H1 (cell line): ENCODE measurements around the gene CD276. TPM values are rescaled to one million over a fixed set of nuclear protein-coding genes. Genes with fewer than 3 reads are reported as not detected.
A peak's percentile ranks its signal among the peaks of the same experiment; 100 is the strongest.

Experiments used
- CTCF ChIA-PET: fragments of 300-600 bp; sonication (Branson Sonifier 250); formaldehyde crosslinking; loops from one replicate; lab custom pipeline; 2021; ENCODE audit not compliant: partially characterized antibody; lab: Charles Lee
- POLR2A ChIA-PET: fragments of 300-600 bp; sonication (Branson Sonifier 250); formaldehyde crosslinking; loops from one replicate; lab custom pipeline; 2021; ENCODE audit warnings: inconsistent platforms; ENCODE audit not compliant: partially characterized antibody; lab: Charles Lee
- DNase-seq, 2 experiments: peaks; one replicate each; pipeline versions ENCODE4 v3.0.0 to v3.0.0-alpha.2; 2010 to 2022; ENCODE audit warnings: low spot score in 2 of 2, low read depth in 1 of 2, mixed read lengths in 1 of 2
- FAIRE-seq: peaks from 2 replicates; lab custom pipeline; 2011; peaks lifted over from hg19 to GRCh38; lab: Jason Lieb, UNC
- H2AFZ ChIP-seq: 2 replicates; pipeline ENCODE4 v1.8.1; 2012; ENCODE audit warnings: low read length, inconsistent platforms
- H2AK5ac ChIP-seq: 2 replicates; pipeline ENCODE4 v1.6.1; 2013; ENCODE audit warnings: low read depth, low read length
- H2BK120ac ChIP-seq: replicated peaks from 2 replicates; pipeline ENCODE3; 2013; ENCODE audit warnings: low read depth, low read length, inconsistent platforms
- H2BK12ac ChIP-seq: 2 replicates; pipeline ENCODE4 v1.6.1; 2013; ENCODE audit warnings: low read depth, low read length
- H2BK15ac ChIP-seq: 2 replicates; pipeline ENCODE4 v1.6.1; 2013; ENCODE audit warnings: low read length
- H2BK20ac ChIP-seq: 2 replicates; pipeline ENCODE4 v1.6.1; 2013; ENCODE audit warnings: low read length
- H2BK5ac ChIP-seq: 2 replicates; pipeline ENCODE4 v1.6.1; 2013; ENCODE audit warnings: low read depth, low read length
- H3K14ac ChIP-seq: 2 replicates; pipeline ENCODE4 v1.6.1; 2013; ENCODE audit warnings: inconsistent platforms; ENCODE audit not compliant: insufficient read length
- H3K18ac ChIP-seq: 2 replicates; pipeline ENCODE4 v1.6.1; 2013; ENCODE audit warnings: low read length; ENCODE audit errors: extremely low read depth
- H3K23ac ChIP-seq: 2 replicates; pipeline ENCODE4 v1.6.1; 2013; ENCODE audit warnings: inconsistent platforms; ENCODE audit not compliant: insufficient read length
- H3K23me2 ChIP-seq: 2 replicates; pipeline ENCODE4 v1.6.1; 2013; ENCODE audit warnings: low read depth, low read length
- H3K27ac ChIP-seq: 2 replicates; pipeline ENCODE4 v1.6.1; 2011; ENCODE audit warnings: low read depth, low read length, inconsistent platforms
- H3K27me3 ChIP-seq, 4 experiments: replicated peaks in 1 of 4; 1 replicate in 1 of 4; 2 replicates in 3 of 4; pipeline versions ENCODE4 v1.6.1 to v1.8.1; 2011 to 2013; ENCODE audit warnings: low read length in 3 of 4, mild to moderate bottlenecking in 3 of 4, inconsistent platforms in 2 of 4, mixed read lengths in 2 of 4, moderate library complexity in 1 of 4; ENCODE audit not compliant: control insufficient read depth in 3 of 4, insufficient read depth in 3 of 4; ENCODE audit errors: extremely low read depth in 1 of 4
- H3K36me3 ChIP-seq, 4 experiments: 2 replicates each; pipeline versions ENCODE4 v1.6.1 to v1.8.1; 2011 to 2013; ENCODE audit warnings: mild to moderate bottlenecking in 4 of 4, low read length in 3 of 4, moderate library complexity in 2 of 4, control low read depth in 1 of 4, inconsistent platforms in 1 of 4; ENCODE audit not compliant: insufficient read depth in 4 of 4, control insufficient read depth in 2 of 4
- H3K4ac ChIP-seq: replicated peaks from 2 replicates; pipeline ENCODE3; 2013; ENCODE audit warnings: low read length, low read depth, mixed read lengths, inconsistent platforms; ENCODE audit not compliant: insufficient read length
- H3K4me1 ChIP-seq, 4 experiments: replicated peaks in 1 of 4; 1 replicate in 1 of 4; 2 replicates in 3 of 4; pipeline versions ENCODE4 v1.6.1 to v1.8.1; 2011 to 2013; ENCODE audit warnings: low read length in 3 of 4, inconsistent platforms in 2 of 4, mixed read lengths in 1 of 4; ENCODE audit not compliant: insufficient read depth in 4 of 4, control insufficient read depth in 3 of 4
- H3K4me2 ChIP-seq, 2 experiments: 2 replicates each; pipeline versions ENCODE4 v1.6.1 to v1.8.1; 2011 to 2013; ENCODE audit warnings: low read depth in 2 of 2, low read length in 2 of 2, control low read depth in 1 of 2, inconsistent platforms in 1 of 2, mild to moderate bottlenecking in 1 of 2; ENCODE audit not compliant: insufficient read depth in 1 of 2
- H3K4me3 ChIP-seq, 4 experiments: fragments of 200-600, 300-600 bp in 1 of 4; sonication (generic), shearing (Covaris generic), sonication (Bioruptor Twin) in 1 of 4; 2 replicates each; pipeline versions ENCODE4 v1.5.1 to v1.8.1; 2011 to 2016; ENCODE audit warnings: low read length in 4 of 4, low read depth in 3 of 4, control low read depth in 2 of 4, inconsistent platforms in 2 of 4, mild to moderate bottlenecking in 2 of 4, mixed read lengths in 1 of 4, moderate library complexity in 1 of 4; ENCODE audit not compliant: insufficient read depth in 2 of 4; ENCODE audit errors: extremely low read depth in 1 of 4
- H3K56ac ChIP-seq: replicated peaks from 2 replicates; pipeline ENCODE3; 2013; ENCODE audit warnings: low read depth, mild to moderate bottlenecking, mixed read lengths, low read length, inconsistent platforms; ENCODE audit not compliant: insufficient read length
- H3K79me1 ChIP-seq: 2 replicates; pipeline ENCODE4 v1.6.1; 2013; ENCODE audit warnings: low read depth, low read length, control low read depth
- H3K79me2 ChIP-seq, 2 experiments: 2 replicates each; pipeline versions ENCODE4 v1.6.1 to v1.8.1; 2012 to 2013; ENCODE audit warnings: low read length in 2 of 2, mild to moderate bottlenecking in 2 of 2, inconsistent platforms in 1 of 2; ENCODE audit not compliant: insufficient read depth in 2 of 2, control insufficient read depth in 1 of 2
- H3K9ac ChIP-seq, 4 experiments: replicated peaks in 1 of 4; 1 replicate in 1 of 4; 2 replicates in 3 of 4; pipeline versions ENCODE4 v1.6.1 to v1.8.1; 2011 to 2013; ENCODE audit warnings: low read depth in 3 of 4, low read length in 3 of 4, control low read depth in 2 of 4, mild to moderate bottlenecking in 2 of 4, moderate library complexity in 2 of 4, inconsistent platforms in 1 of 4; ENCODE audit errors: extremely low read depth in 1 of 4
- H3K9me3 ChIP-seq, 2 experiments: 2 replicates each; pipeline versions ENCODE4 v1.6.1 to v1.8.1; 2012 to 2013; ENCODE audit warnings: mild to moderate bottlenecking in 2 of 2, moderate library complexity in 2 of 2, control low read depth in 1 of 2, inconsistent platforms in 1 of 2, low read depth in 1 of 2, low read length in 1 of 2, mixed read lengths in 1 of 2; ENCODE audit not compliant: insufficient read depth in 2 of 2
- H4K20me1 ChIP-seq, 2 experiments: replicated peaks in 1 of 2; 2 replicates each; pipeline versions ENCODE3 to v1.8.1; 2011 to 2013; ENCODE audit warnings: inconsistent platforms in 2 of 2, low read length in 2 of 2, mild to moderate bottlenecking in 1 of 2; ENCODE audit not compliant: insufficient read depth in 2 of 2, control insufficient read depth in 1 of 2
- H4K5ac ChIP-seq: 2 replicates; pipeline ENCODE4 v1.6.1; 2013; ENCODE audit warnings: low read length, low read depth, mixed read lengths, inconsistent platforms; ENCODE audit not compliant: insufficient read length
- H4K8ac ChIP-seq: 2 replicates; pipeline ENCODE4 v1.8.0; 2013; ENCODE audit warnings: mild to moderate bottlenecking, moderate library complexity, low read length, inconsistent platforms; ENCODE audit not compliant: insufficient read depth; ENCODE audit errors: extremely low read depth
- H4K91ac ChIP-seq: replicated peaks from 2 replicates; pipeline ENCODE3; 2013; ENCODE audit warnings: low read length, mixed read lengths, inconsistent platforms; ENCODE audit not compliant: insufficient read length
- ASH2L ChIP-seq: fragments of 200-600, 300-600 bp; sonication (generic); IDR thresholded peaks from one replicate; pipeline ENCODE4 v1.7.1; 2017; ENCODE audit warnings: low read length
- CTBP2 ChIP-seq: IDR thresholded peaks from 2 replicates; pipeline ENCODE4 v1.7.0; 2011; ENCODE audit warnings: borderline replicate concordance, mild to moderate bottlenecking, moderate library complexity, mixed read lengths, low read length; ENCODE audit not compliant: insufficient read depth, insufficient read length
- JUND ChIP-seq: IDR thresholded peaks from 2 replicates; pipeline ENCODE4 v1.6.1; 2011; ENCODE audit warnings: mild to moderate bottlenecking, improper control_type of control experiment, low read length
- WGBS, 2 experiments: shearing (Covaris generic) in 1 of 2; methylation state at CpG; one replicate each; pipeline versions ENCODE4 v1.1.6 to v1.1.7; 2013 to 2015; ENCODE audit warnings: low lambda C conversion rate in 2 of 2, mixed read lengths in 2 of 2, inconsistent platforms in 1 of 2, low coverage in 1 of 2, missing lambda C conversion rate in 1 of 2; ENCODE audit not compliant: insufficient replicate concordance in 2 of 2, insufficient coverage in 1 of 2, insufficient read length in 1 of 2; ENCODE audit errors: extremely low coverage in 1 of 2, missing lambda C conversion rate in 1 of 2; 5-methylcytosine and 5-hydroxymethylcytosine counted together
- polyA plus RNA-seq, 7 experiments: library from polyadenylated mRNA; depleted of rRNA in 3 of 7; stranded (reverse) in 5 of 7; unstranded in 2 of 7; fragments of >200 nt in 5 of 7; fragments of 200-250 nt in 2 of 7; gene quantifications; 1 replicate in 5 of 7; 2 replicates in 1 of 7; 4 replicates in 1 of 7; pipeline versions ENCODE4 v1.2.1 to v1.2.3, GENCODE V29; 2011 to 2013; ENCODE audit warnings: missing spikeins in 2 of 7, mixed read lengths in 2 of 7
- total RNA-seq: library from RNA; stranded (reverse); fragmentation: NEBNext Ultra II Directional; extraction: Animal tissue kit (Norgen Biotek cat#: 25700); gene quantifications from 2 replicates; pipeline ENCODE4 v1.2.1, GENCODE V29; 2021

CD276 gene
- total and polyA plus RNA-seq, 2 of the 8 experiments (the other 6 are each of a cell fraction or from before 2014, with no cell fraction given) = 156 to 158 TPM

DNA sequence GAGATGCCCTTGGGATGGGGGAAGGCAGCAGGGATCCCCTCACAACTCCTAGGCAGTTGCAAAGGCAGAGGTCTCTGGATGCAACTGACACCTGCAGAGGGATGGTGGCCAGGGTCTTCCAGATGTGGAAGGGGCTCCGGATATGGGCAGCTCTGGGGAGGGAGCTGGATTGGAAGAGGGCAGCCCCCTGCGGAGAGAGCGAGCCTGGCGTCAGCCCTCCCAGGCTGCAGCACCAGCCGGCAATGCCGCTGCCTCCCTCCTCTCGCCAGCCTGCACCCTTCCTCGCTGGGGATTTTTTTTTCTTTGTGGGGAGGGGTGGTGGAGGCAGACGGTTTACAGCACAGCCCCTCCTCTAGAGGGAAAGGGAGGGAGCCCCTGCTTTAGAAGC is 67.3 kb downstream of the CD276 start:
- H4K91ac ChIP-seq = no peak overlapping the region
- H3K4ac ChIP-seq = no peak overlapping the region
- no peak for FAIRE-seq
- no peak overlapping the region for H3K23ac ChIP-seq
- H4K20me1 ChIP-seq = no peaks in the 10 kb centered on the region
- 0% methylated on average over 3 of the region's 9 CpGs; no CpG with 5 or more reads in 1 of the 2 experiments for WGBS, 2 experiments
- TF ChIP-seq ASH2L (peak; percentile 46), CTBP2 (peak; percentile 87), JUND (no peak)
- no peak overlapping the region for H3K56ac ChIP-seq
- H3K9ac ChIP-seq = no peak overlapping the region
- H2BK120ac ChIP-seq = no peak overlapping the region
- H3K18ac ChIP-seq = peak overlapping the region; percentile 78
- H3K79me1 ChIP-seq = no peaks in the 10 kb centered on the region
- H3K4me1 ChIP-seq = peaks cover 11 to 33% (median 20%) of the 10 kb centered on the region in 4 experiments
- POLR2A ChIA-PET = interaction anchor here (1.2 to 1.7 kb wide), 2 partner anchors 19 to 119 kb away, joined by 3 to 6 read pairs; partner anchors contain the start of gene NPTN
- peak in 1 of 2 experiments; percentile 67 for DNase-seq
- H3K27me3 ChIP-seq = peaks cover 0 to 24% (median 13%) of the 10 kb centered on the region in 4 experiments; a peak in 6 of 7 replicates
- no peak overlapping the region for H2BK12ac ChIP-seq
- H3K4me2 ChIP-seq = peak overlapping the region; percentile 85 to 96
- H2BK5ac ChIP-seq = no peak overlapping the region; the same call in 1 of the 2 replicates
- H2AFZ ChIP-seq = no peak overlapping the region
- H3K4me3 ChIP-seq = peak overlapping the region; percentile 30 to 87 (median 40)
- no peaks in the 10 kb centered on the region for H3K79me2 ChIP-seq
- no peak overlapping the region for H2BK20ac ChIP-seq
- H4K8ac ChIP-seq = no peak overlapping the region; the same call in 1 of the 2 replicates
- H3K23me2 ChIP-seq = peaks cover 16% of the 10 kb centered on the region; the same call in 1 of the 2 replicates
- no peaks in the 10 kb centered on the region for H3K36me3 ChIP-seq
- H3K9me3 ChIP-seq = no peaks in the 10 kb centered on the region
- H2AK5ac ChIP-seq = no peak overlapping the region
- no peak overlapping the region for H2BK15ac ChIP-seq
- CTCF ChIA-PET = interaction anchor here (0.6 to 9.4 kb wide), 7 partner anchors 11 to 223 kb away, joined by 3 to 45 read pairs (median 4); no protein-coding TSS in a partner anchor
- H4K5ac ChIP-seq = no peak overlapping the region
- H3K14ac ChIP-seq = no peak overlapping the region
- H3K27ac ChIP-seq = no peak overlapping the region
